HG03039 (cell line): ENCODE measurements around the gene DRC1.

Source experiments
- ATAC-seq: cut with Tn5 transposase; IDR thresholded peaks from one replicate; pipeline ENCODE4 v1.9.1; 2021; ENCODE audit warnings: mild to moderate bottlenecking, moderate library complexity; ENCODE audit not compliant: unreplicated experiment

Gene DRC1

GRCh38 chr2:26489213-26489850 is 87.6 kb downstream of the DRC1 start:
- no peak for ATAC-seq

- ATAC-seq: no peak
These were observed 89.9 kb downstream of the DRC1 start for GRCh38 chr2:26491563-26492167.

GRCh38 chr2:26492749-26493515 is 91.2 kb downstream of the DRC1 start:
- no peak for ATAC-seq

GRCh38 chr2:26493566-26493965 is 91.8 kb downstream of the DRC1 start:
- ATAC-seq: no peak

GRCh38 chr2:26494199-26494598 is 92.5 kb downstream of the DRC1 start:
- ATAC-seq: no peak

GRCh38 chr2:26494891-26495290 is 93.2 kb downstream of the DRC1 start:
- no peak for ATAC-seq

- ATAC-seq: no peak
These were observed 94.1 kb downstream of the DRC1 start for GRCh38 chr2:26495705-26496297.

- ATAC-seq: no peak
These were observed 98.7 kb downstream of the DRC1 start for GRCh38 chr2:26500406-26500805.

GRCh38 chr2:26503231-26503880 is 101.6 kb downstream of the DRC1 start:
- peak; percentile 56 for ATAC-seq

- ATAC-seq: no peak
These were observed 102.3 kb downstream of the DRC1 start for GRCh38 chr2:26504002-26504401.

GRCh38 chr2:26506279-26506678 is 104.6 kb downstream of the DRC1 start:
- no peak for ATAC-seq
